Tracheal epithelial cell (primary cell): Measurements from ENCODE around the gene IL12RB2. TPM values are rescaled to one million over a fixed set of nuclear protein-coding genes. Genes with fewer than 3 reads are reported as not detected.

Experiments
- total RNA-seq: library from RNA; depleted of rRNA; stranded (reverse); fragments of >200 nt; gene quantifications from 2 replicates; pipeline ENCODE4 v1.2.1, GENCODE V29; 2014

The IL12RB2 gene, protein sequence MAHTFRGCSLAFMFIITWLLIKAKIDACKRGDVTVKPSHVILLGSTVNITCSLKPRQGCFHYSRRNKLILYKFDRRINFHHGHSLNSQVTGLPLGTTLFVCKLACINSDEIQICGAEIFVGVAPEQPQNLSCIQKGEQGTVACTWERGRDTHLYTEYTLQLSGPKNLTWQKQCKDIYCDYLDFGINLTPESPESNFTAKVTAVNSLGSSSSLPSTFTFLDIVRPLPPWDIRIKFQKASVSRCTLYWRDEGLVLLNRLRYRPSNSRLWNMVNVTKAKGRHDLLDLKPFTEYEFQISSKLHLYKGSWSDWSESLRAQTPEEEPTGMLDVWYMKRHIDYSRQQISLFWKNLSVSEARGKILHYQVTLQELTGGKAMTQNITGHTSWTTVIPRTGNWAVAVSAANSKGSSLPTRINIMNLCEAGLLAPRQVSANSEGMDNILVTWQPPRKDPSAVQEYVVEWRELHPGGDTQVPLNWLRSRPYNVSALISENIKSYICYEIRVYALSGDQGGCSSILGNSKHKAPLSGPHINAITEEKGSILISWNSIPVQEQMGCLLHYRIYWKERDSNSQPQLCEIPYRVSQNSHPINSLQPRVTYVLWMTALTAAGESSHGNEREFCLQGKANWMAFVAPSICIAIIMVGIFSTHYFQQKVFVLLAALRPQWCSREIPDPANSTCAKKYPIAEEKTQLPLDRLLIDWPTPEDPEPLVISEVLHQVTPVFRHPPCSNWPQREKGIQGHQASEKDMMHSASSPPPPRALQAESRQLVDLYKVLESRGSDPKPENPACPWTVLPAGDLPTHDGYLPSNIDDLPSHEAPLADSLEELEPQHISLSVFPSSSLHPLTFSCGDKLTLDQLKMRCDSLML
- 0.48 and 1.1 TPM in 2 replicates for total RNA-seq

DNA sequence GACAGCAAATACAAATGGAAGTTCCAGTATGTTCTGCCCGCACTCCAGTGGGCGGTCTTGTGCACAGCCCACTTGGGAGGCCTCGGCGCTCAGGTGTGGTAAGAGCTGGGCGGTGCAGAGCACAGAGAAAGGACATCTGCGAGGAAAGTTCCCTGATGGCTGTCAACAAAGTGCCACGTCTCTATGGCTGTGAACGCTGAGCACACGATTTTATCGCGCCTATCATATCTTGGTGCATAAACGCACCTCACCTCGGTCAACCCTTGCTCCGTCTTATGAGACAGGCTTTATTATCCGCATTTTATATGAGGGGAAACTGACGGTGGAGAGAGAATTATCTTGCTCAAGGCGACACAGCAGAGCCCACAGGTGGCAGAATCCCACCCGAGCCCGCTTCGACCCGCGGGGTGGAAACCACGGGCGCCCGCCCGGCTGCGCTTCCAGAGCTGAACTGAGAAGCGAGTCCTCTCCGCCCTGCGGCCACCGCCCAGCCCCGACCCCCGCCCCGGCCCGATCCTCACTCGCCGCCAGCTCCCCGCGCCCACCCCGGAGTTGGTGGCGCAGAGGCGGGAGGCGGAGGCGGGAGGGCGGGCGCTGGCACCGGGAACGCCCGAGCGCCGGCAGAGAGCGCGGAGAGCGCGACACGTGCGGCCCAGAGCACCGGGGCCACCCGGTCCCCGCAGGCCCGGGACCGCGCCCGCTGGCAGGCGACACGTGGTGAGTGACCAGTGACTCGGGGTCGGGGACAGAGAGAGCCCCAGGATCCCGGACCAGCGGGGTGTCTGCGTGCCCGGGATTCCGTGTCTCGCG is at the start of gene IL12RB2:
Gene IL12RB2 (plus strand): TSS at position 623 of the 810 bp plus-strand sequence. CDS start 12,496 bp downstream, outside the sequence.

GRCh38 chr1:67430358-67431155 is 122.9 kb downstream of the IL12RB2 start, which contains the start of gene SERBP1:
SERBP1 (minus strand) TSS chr1:67430402; CDS start chr1:67430300, 102 bp downstream.

Other genes with a start within 250 kb of the IL12RB2 start
- not detected in 2 replicates for gene C1orf141, start 172.9 kb upstream of the IL12RB2 start, total RNA-seq
- gene IL23R, start 141.4 kb upstream of the IL12RB2 start, total RNA-seq: not detected in 2 replicates
- gene SERBP1, start 122.5 kb downstream of the IL12RB2 start, total RNA-seq: 197 and 201 TPM in 2 replicates